NCI-H146 treated with DMSO at 0.1 percent for 48 hours (cell line): ENCODE measurements around the gene RAPGEF4.

Experiments
- DNase-seq: peaks from one replicate; lab custom pipeline; 2025; ENCODE audit not compliant: unreplicated experiment; lab: John Stamatoyannopoulos, UW

The RAPGEF4 gene

DNA sequence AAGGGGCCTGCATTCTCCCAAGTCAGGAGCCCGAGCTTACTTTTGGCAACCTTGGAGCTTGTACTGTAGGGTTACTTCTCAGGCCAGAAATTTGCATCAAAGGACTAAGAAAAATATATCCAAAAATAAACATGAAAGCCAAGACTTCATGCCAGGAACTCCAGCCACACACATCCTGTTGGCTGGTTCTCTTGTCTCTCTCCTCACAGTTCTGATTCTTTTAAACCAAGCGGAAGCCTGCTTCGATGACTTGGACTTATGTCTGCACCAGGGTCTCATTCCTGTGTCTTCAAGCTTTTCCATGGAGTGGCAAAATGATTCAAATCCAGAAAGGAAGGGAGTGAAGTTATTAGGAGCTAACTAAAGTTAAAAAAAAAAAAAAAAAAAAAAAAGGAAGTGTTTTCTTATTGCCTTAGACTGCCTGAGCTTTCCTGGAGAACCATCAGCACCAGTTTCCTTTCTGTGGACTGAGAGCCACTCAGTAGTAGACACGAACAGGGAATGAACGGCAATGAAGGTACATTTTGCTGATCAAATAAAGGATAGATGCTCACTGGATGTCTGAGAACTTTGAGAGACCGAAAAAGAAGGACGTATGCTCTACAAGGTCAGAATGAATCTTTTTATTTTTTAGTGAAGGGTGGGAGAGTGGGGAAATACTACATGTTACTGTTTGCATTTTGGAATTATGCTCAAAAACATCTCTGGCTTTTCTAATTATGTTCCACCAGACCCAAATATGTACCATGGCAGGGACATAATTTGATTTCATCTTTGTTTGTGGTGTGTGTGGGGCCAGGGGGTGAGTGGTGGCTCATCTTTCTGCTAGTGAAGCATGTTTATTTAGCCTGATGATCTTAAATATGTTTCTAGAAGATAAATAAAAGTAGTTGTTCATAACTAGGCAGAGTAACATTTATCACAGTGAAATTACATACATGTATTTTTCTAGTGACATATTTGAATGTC lies 86.0 kb downstream of the RAPGEF4 start:
- DNase-seq: no peak

GRCh38 chr2:172822585-172822984 lies 86.9 kb downstream of the RAPGEF4 start:
- DNase-seq: no peak

GRCh38 chr2:172823261-172823850 lies 87.7 kb downstream of the RAPGEF4 start:
- no peak for DNase-seq

- no peak for DNase-seq
These were observed 90.9 kb downstream of the RAPGEF4 start for GRCh38 chr2:172826522-172826921.

DNA sequence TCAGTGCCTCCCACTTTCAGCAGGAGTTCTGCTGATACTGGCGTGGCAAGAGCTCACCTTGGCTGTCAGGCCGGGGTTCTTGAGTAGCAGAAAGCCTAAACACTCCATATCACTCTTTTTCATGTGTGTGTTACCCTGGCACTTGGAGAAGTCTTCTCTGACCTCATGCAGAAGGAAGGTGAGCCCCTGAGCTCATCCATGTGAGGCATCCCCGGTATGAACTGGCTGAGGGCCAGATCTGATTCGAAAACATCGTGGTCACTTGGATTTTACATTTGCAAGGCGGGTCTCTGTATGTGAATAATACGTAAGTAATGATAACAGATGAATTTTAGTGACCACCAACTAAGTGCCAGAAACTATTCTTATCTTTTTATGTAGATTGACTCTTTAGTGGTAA lies 93.6 kb downstream of the RAPGEF4 start:
- no peak for DNase-seq

DNA sequence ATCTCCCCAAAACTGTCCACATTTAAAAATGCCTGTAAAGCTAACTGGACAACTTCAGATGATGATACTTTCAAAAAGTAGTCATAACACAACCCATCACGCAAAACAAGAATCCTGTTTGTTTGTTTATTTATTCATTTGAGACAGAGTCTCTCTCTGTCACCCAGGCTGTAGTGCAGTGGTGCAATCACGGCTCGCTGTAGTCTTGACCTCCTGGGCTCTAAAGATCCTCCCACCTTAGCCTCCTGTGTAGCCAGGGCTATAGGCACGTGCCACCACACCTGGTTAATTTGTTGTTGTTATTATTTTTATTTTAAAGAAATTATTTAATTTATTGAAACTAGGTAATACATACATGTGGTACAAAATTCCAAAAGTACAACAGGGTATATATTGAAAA lies 94.8 kb downstream of the RAPGEF4 start:
- no peak for DNase-seq

- DNase-seq: no peak
These were observed 98.3 kb downstream of the RAPGEF4 start for GRCh38 chr2:172833898-172834297.

- no peak for DNase-seq
These were observed 99.2 kb downstream of the RAPGEF4 start for GRCh38 chr2:172834881-172835280.

- no peak for DNase-seq
These were observed 100.7 kb downstream of the RAPGEF4 start for GRCh38 chr2:172836347-172836821.

GRCh38 chr2:172836827-172837226 lies 101.2 kb downstream of the RAPGEF4 start:
- no peak for DNase-seq

- no peak for DNase-seq
These were observed 103.8 kb downstream of the RAPGEF4 start for GRCh38 chr2:172839446-172839845.

DNA sequence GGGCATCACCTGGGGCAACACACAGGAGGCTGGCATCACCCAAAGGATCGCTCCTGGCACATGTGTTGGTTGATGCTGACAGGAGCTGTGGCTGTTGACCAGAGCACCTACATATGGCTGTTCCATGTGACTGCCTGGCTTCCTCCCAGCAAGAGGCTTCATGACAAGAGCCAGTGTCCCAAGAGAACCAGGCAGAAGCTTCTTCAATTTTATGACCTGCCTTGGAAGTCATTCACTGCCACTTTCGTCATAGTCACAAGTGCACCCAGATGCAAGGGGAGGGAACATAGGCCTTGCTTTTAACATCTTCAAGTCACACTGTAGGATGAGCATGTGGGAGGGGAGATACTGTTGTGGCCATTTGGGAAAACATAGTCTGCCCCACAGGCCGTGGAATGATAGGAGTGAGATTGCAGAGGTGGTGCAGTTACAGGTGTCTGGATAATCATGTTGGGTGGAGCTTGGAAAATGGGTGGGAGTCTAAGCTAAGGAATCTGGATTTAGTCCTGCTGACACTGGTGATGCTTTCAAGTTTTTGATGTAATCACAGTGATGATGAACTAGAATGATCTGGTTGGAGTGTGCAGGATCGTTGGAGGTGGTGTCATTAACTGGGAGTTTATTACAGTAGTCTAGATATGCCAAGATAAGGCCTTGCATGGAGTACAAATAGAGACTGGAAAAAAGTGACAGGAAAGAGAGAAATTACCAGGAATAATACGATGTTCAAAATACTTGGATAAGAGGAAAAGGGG lies 107.0 kb downstream of the RAPGEF4 start:
- DNase-seq: no peak

GRCh38 chr2:172843266-172843582 lies 107.6 kb downstream of the RAPGEF4 start:
- no peak for DNase-seq

DNA sequence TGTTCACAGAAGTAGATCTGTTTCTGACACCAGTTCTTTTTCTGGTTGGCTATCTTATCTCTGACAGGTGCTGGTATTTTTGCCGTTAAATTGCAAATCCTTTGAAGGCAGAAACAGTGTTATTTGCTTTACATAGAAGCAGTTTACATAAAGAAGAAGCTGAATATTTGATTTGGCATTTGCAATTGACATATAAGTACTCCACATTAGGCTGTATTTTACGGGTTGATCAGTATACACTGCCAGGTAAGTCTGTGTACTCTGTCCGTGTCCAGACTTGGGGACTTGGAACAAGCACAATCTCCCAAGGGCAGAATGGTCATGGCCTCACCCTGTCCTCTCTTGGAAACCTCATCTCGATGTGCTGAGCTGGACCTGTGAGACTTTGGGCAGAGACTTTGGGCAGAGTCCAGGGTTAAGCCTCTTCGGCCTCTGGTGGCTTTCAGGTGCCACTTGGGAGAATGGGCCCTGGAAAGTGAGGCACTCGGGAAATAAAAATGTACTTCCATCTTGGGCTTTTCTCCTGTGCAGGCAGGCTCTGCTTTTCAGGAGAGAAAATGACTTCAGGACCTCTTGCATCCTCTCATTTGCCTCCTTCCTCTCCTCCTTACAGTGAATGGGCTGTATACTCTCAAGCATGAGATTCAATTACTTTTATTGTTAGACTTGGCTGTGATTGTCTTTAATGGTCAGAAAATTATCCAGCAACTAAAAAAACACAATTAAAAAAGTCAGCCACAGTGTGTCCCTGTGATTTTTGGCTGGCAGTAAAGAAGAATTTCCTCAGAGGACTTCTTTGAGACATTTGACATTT lies 108.5 kb downstream of the RAPGEF4 start:
- no peak for DNase-seq

DNA sequence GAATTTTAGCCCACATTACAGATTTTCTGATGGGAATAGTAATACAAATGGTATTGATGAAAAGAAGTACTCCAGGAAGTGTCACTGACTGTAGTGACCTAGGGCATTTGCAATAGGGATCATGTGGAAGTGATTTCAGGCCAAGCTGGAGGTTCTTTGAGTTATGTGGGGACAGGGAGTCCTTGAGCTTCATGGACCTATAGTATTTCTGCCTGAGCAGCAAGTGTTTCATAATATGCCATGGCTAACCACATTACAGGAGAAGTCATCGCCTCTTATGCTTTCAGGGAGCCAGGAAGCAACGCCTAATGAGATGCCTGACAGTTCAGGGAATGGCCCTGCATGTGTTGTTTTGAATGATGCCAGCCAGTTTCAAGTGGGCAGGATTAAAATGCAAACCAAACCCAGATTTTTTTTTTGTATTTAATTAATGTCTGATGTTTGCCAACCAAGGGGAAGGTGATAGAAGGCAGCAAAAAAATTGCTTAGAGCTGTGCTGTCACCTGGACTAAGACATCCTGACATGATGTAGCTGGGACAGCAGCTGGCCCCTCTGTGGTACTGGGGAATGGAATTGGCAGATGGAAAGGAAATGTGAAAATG lies 109.5 kb downstream of the RAPGEF4 start:
- no peak for DNase-seq

- DNase-seq: no peak
These were observed 110.9 kb downstream of the RAPGEF4 start for GRCh38 chr2:172846551-172846950.

GRCh38 chr2:172847188-172847587 lies 111.5 kb downstream of the RAPGEF4 start:
- DNase-seq: no peak

DNA sequence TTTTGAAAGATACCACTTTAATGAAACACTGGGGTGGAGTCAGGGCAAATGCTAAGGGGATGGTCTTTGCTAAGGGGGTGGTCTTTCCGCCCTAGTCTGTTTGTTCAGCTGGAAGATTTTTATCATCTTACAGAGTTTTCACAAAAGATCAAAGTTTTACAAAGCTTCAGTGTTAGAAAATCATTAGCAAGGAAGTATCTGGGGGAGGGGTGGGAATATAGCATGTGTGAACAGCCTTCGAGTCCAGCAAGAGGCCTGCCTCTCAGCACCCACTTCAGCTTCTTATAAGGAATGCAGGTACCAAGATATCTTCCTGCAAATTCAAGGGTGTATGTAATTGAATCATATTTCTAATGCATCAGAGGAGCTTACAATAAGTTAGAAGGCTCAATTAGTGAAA lies 112.9 kb downstream of the RAPGEF4 start:
- DNase-seq: no peak

DNA sequence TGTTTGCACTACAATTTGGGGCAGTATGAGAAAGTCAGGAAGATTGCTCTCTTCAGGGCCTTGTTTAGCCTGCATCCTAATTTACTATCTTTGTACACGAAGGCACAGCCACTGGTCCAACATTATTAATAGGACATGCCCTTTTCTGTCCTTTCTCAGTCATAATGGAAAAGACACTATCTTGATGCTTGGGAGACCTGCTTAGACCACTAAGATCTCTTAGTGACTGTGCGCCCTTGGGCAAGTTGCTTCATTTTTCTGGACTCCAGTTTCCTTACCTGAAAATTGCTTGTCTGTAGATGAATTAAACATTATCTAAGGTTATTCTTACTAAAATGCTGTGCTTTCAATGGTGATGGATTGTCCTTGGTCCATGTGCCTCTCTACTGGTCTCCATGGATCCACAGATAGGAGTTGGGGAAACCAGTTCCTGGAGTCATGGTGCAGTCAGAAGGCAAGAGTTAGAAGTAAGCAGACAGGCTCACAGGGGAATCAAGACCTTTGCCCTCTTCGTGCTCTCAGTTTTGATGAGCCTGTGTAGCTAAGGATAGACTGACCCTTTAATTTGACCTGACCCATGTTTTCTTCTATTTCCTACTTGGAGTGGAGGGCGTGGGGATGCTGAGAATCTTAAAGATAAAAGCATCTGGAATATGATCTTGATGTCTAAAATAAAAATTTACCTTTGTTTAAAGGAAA lies 114.0 kb downstream of the RAPGEF4 start:
- DNase-seq: no peak

- DNase-seq: no peak
These were observed 119.9 kb downstream of the RAPGEF4 start for GRCh38 chr2:172855588-172855987.
